ENCODE measurements around the gene EXTL1. TPM values are rescaled to one million over a fixed set of nuclear protein-coding genes. Genes with fewer than 3 reads are reported as not detected.
A peak's percentile ranks its signal among the peaks of the same experiment; 100 is the strongest.

Gene EXTL1
- total RNA-seq, 1 donor from 2014 or later = 0.95 TPM

DNA sequence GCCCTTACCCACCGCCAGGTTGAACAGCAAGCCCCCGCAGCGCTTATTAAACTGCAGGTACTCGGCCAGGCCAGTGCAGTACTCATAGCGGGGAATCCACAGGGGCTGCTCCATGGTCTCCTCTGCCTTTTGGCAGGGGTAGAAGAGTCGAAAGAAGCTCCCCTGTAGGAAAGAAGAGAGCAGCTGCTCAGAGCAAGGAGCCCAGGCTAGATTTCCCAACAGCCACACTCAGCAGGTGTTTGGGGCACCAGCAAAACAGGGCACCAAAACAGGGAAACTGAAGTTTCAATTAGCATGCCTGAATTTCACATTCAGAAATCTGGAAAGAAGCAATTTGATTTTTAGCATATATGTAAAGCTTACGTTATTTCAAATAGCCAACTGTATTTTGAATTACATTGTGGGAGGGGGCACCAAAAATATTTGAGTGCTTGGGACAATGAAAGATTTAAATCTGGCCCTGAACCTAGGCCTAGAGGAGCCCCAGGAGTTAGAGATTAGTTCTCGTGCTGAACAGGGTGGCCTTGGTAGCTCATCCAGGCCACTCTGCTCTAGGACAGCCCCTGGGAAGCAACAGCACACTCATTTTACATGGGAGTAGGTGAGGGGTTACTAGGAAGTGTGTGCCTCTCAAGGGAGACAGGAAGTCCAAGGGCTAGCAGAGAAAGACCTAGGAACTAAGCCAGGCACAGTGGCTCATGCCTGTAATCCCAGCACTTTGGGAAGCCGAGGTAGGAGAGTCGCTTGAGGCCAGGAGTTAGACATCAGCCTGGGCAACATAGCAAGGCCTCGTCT lies 31.9 kb upstream of the EXTL1 start:
- H3K27me3 Mint-ChIP-seq (ENCODE audit: insufficient read depth, low read depth) = peaks cover 11% of the 10 kb centered on the region
- Histone ChIP-seq H3K9ac (no peak overlapping the region), H3K9me3 (ENCODE audit: low read depth) (no peaks in the 10 kb centered on the region), H3K79me2 (ENCODE audit: low read depth) (no peaks in the 10 kb centered on the region), H4K20me1 (ENCODE audit: low read depth) (peaks cover 22% of the 10 kb centered on the region), H3K27me3 (no peaks in the 10 kb centered on the region), H3K4me1 (no peaks in the 10 kb centered on the region), H3K4me3 (no peak overlapping the region), H2AFZ (replicated peaks) (no peak overlapping the region), H3K27ac (no peak overlapping the region), H3K4me2 (no peak overlapping the region), H3K36me3 (no peaks in the 10 kb centered on the region), H3F3A (ENCODE audit: low read depth) (no peaks in the 10 kb centered on the region)
- H3K4me3 Mint-ChIP-seq = no peak overlapping the region
- peaks cover 22% of the 10 kb centered on the region for H3K36me3 Mint-ChIP-seq
- H3K27ac Mint-ChIP-seq = peak overlapping the region; percentile 95
- DNase-seq (ENCODE audit: low spot score) = no peak
- H3K9me3 Mint-ChIP-seq = no peaks in the 10 kb centered on the region
- H3K4me1 Mint-ChIP-seq = peaks cover 52% of the 10 kb centered on the region
- no peak for TF ChIP-seq EZH2 (IDR thresholded peaks at IDR 0.05)
- no peak for TF ChIP-seq EZH2phosphoT487 (IDR thresholded peaks at IDR 0.05)
- TF ChIP-seq, protein P1, sequence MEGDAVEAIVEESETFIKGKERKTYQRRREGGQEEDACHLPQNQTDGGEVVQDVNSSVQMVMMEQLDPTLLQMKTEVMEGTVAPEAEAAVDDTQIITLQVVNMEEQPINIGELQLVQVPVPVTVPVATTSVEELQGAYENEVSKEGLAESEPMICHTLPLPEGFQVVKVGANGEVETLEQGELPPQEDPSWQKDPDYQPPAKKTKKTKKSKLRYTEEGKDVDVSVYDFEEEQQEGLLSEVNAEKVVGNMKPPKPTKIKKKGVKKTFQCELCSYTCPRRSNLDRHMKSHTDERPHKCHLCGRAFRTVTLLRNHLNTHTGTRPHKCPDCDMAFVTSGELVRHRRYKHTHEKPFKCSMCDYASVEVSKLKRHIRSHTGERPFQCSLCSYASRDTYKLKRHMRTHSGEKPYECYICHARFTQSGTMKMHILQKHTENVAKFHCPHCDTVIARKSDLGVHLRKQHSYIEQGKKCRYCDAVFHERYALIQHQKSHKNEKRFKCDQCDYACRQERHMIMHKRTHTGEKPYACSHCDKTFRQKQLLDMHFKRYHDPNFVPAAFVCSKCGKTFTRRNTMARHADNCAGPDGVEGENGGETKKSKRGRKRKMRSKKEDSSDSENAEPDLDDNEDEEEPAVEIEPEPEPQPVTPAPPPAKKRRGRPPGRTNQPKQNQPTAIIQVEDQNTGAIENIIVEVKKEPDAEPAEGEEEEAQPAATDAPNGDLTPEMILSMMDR (IDR thresholded peaks at IDR 0.05) = no peak

DNA sequence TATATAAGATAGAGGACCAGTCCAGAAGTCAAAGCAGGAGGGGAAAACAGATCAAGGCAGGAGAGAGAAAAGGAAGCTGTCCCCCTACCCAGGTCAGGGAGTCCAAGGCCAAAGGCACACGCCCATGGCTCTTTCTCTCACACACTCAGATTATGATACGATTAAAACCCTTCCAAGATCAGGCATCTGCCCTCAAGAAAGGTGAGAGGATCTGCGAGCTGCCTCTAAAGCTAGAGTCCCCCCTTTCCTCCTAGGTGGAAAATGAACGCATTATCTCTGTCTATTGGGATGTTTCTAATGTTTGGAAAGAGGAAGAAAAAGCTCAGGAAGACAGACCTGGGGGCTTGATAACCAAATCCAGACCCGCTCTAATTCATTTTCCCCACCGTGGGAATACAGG lies 31.3 kb upstream of the EXTL1 start:
- Mint-ChIP-seq H3K4me1 (peaks cover 57% of the 10 kb centered on the region), H3K27me3 (ENCODE audit: insufficient read depth, low read depth) (peaks cover 11% of the 10 kb centered on the region), H3K9me3 (no peaks in the 10 kb centered on the region), H3K4me3 (no peak overlapping the region), H3K27ac (peak overlapping the region; percentile 2), H3K36me3 (peaks cover 22% of the 10 kb centered on the region)
- H3K4me2 ChIP-seq = no peak overlapping the region
- no peak overlapping the region for H2AFZ ChIP-seq (replicated peaks)
- H3K9me3 ChIP-seq (ENCODE audit: low read depth) = no peaks in the 10 kb centered on the region
- H3K79me2 ChIP-seq (ENCODE audit: low read depth) = no peaks in the 10 kb centered on the region
- TF ChIP-seq, protein P1 (IDR thresholded peaks at IDR 0.05) = no peak
- no peak for TF ChIP-seq EZH2phosphoT487 (IDR thresholded peaks at IDR 0.05)
- no peak for TF ChIP-seq EZH2 (IDR thresholded peaks at IDR 0.05)
- no peak overlapping the region for H3K27ac ChIP-seq
- no peak overlapping the region for H3K9ac ChIP-seq
- H3F3A ChIP-seq (ENCODE audit: low read depth) = no peaks in the 10 kb centered on the region
- no peaks in the 10 kb centered on the region for H3K36me3 ChIP-seq
- no peaks in the 10 kb centered on the region for H3K27me3 ChIP-seq
- DNase-seq (ENCODE audit: low spot score) = no peak
- no peak overlapping the region for H3K4me3 ChIP-seq
- peaks cover 22% of the 10 kb centered on the region for H4K20me1 ChIP-seq (ENCODE audit: low read depth)
- no peaks in the 10 kb centered on the region for H3K4me1 ChIP-seq

DNA sequence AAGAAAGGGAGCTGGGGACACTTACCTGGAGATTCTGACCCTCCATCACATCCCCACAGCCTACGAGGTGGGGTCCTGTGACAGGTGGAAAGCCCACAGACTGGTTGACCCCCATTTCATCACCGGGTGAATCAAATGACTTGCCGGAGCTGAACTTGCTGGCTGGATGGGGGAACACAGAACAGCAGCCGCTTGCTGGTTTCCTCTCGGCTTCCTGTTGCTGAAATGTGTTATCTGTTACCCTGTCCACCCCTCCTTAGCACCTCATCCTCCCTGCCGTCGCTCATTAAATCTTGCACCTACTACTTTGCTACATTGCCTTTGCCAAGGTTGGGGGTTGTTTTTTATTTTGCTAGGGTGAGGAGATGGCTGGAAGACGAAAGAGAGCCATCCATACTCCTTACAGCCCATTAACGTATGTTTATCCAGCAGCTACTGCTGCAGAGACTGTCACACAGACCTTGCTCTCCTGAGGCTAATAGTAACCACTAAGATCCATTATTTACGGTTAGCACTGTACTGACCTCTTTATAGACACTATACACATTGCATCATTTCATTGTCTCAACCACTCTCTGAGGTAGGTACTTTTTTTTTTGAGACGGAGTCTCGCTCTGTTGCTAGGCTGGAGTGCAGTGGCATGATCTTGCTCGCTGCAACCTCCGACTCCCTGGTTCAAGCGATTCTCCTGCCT lies 30.7 kb upstream of the EXTL1 start:
- Histone ChIP-seq H4K20me1 (ENCODE audit: low read depth) (peaks cover 20% of the 10 kb centered on the region), H2AFZ (replicated peaks) (no peak overlapping the region), H3K4me3 (no peak overlapping the region), H3K79me2 (ENCODE audit: low read depth) (peaks cover 6% of the 10 kb centered on the region), H3K27me3 (no peaks in the 10 kb centered on the region), H3K9ac (no peak overlapping the region), H3K4me2 (no peak overlapping the region), H3K27ac (no peak overlapping the region), H3F3A (ENCODE audit: low read depth) (peaks cover 4% of the 10 kb centered on the region), H3K9me3 (ENCODE audit: low read depth) (no peaks in the 10 kb centered on the region), H3K4me1 (no peaks in the 10 kb centered on the region), H3K36me3 (no peaks in the 10 kb centered on the region)
- H3K36me3 Mint-ChIP-seq = peaks cover 17% of the 10 kb centered on the region
- no peak overlapping the region for H3K4me3 Mint-ChIP-seq
- H3K27me3 Mint-ChIP-seq (ENCODE audit: insufficient read depth, low read depth) = peaks cover 11% of the 10 kb centered on the region
- TF ChIP-seq EZH2phosphoT487 (IDR thresholded peaks at IDR 0.05) = no peak
- TF ChIP-seq EZH2 (IDR thresholded peaks at IDR 0.05) = no peak
- TF ChIP-seq, protein P1 (IDR thresholded peaks at IDR 0.05) = no peak
- H3K27ac Mint-ChIP-seq = peak overlapping the region; percentile 15
- H3K4me1 Mint-ChIP-seq = peaks cover 63% of the 10 kb centered on the region
- no peaks in the 10 kb centered on the region for H3K9me3 Mint-ChIP-seq
- no peak for DNase-seq (ENCODE audit: low spot score)
